ENCODE results near the gene SELENON. TPM values are rescaled to one million over a fixed set of nuclear protein-coding genes. Genes with fewer than 3 reads are reported as not detected.

SELENON gene, protein sequence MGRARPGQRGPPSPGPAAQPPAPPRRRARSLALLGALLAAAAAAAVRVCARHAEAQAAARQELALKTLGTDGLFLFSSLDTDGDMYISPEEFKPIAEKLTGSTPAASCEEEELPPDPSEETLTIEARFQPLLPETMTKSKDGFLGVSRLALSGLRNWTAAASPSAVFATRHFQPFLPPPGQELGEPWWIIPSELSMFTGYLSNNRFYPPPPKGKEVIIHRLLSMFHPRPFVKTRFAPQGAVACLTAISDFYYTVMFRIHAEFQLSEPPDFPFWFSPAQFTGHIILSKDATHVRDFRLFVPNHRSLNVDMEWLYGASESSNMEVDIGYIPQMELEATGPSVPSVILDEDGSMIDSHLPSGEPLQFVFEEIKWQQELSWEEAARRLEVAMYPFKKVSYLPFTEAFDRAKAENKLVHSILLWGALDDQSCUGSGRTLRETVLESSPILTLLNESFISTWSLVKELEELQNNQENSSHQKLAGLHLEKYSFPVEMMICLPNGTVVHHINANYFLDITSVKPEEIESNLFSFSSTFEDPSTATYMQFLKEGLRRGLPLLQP
- total RNA-seq: 97.3 and 123 TPM in 2 replicates
- polyA plus RNA-seq: 111 and 130 TPM in 2 replicates

DNA sequence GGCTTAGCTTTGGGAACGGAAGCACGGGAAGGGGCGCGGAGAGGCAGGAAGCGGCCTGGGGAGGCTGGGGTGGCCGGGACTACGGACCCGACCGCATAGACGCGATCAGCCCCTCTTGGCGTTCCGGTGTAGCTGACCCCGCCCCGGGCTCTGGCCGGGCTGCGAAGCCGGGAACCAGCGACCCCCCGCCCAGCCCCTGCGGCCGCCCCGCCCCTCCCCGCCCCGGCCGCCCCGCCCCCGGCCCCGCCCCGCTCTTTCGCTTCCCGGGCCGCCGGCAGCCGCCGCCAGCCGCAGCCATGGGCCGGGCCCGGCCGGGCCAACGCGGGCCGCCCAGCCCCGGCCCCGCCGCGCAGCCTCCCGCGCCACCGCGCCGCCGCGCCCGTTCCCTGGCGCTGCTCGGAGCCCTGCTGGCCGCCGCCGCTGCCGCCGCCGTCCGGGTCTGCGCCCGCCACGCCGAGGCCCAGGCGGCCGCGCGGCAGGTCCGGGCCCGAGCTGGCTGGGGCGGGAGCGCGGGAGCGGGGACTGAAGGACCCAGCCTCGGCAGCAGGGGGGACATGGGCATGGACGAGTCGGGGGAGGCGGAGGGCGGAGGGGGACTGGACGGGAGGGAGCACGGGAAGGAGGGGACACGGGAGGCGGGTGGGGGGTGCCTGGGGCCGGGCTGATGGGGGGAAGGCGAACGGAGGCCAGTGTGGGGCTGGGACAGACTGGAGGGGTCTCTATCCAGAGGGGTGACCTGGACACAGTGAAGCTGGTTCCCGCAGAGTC, at the start of gene SELENON:
SELENON (plus strand) TSS at position 259 of the 768 bp plus-strand sequence; CDS start at position 297, 38 bp downstream.
- H3K27me3 ChIP-seq: no peaks in the 10 kb centered on the region
- TF ChIP-seq, protein P1, sequence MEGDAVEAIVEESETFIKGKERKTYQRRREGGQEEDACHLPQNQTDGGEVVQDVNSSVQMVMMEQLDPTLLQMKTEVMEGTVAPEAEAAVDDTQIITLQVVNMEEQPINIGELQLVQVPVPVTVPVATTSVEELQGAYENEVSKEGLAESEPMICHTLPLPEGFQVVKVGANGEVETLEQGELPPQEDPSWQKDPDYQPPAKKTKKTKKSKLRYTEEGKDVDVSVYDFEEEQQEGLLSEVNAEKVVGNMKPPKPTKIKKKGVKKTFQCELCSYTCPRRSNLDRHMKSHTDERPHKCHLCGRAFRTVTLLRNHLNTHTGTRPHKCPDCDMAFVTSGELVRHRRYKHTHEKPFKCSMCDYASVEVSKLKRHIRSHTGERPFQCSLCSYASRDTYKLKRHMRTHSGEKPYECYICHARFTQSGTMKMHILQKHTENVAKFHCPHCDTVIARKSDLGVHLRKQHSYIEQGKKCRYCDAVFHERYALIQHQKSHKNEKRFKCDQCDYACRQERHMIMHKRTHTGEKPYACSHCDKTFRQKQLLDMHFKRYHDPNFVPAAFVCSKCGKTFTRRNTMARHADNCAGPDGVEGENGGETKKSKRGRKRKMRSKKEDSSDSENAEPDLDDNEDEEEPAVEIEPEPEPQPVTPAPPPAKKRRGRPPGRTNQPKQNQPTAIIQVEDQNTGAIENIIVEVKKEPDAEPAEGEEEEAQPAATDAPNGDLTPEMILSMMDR (IDR thresholded peaks at IDR 0.05; ENCODE audit: low read depth, low read length): no peak
- H3K4me1 ChIP-seq (ENCODE audit: low read depth): peaks cover 29% of the 10 kb centered on the region
- peak within 1 kb of the TSS; percentile 62 for H3K4me3 ChIP-seq
- H3K27ac ChIP-seq: peak within 1 kb of the TSS; percentile 75
- H3K36me3 ChIP-seq: no peaks in the 10 kb centered on the region
- DNase-seq (ENCODE audit: low read depth in 1 of 2, low spot score in 1 of 2): peak; percentile 78 to 83
- H3K9me3 ChIP-seq (ENCODE audit: low read depth): no peaks in the 10 kb centered on the region

DNA sequence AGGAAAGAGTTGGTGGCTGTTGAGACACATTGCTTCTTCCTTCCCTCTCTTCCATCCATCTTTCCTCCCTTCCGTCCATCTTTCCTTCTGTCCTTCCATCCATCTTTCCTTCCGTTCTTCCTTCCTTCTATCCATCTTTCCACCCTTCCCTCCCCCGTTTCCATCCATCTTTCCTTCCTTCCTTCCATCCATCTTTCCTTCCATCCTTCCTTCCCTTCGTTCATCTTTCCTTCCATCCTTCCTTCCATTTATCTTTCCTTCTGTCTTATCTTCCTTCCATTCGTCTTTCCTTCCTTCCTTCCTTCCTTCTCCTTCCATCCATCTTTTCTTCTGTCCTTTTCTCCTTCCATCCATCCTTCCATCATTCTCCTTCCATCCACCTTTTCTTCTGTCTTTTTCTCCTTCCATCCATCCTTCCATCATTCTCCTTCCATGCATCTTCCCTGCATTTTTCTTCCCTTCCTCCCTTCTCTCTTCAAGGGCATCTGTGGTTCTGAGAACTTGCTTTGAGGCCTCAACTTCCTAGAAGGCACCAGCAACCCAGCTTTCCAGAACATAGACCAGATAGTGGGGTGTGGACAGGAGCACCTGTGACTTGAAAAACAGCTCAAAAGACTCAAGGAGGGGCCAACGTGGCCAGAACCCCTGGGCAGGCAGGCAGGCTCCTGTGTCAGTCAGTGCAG, 48.9 kb upstream of the SELENON start:
- H3K27me3 ChIP-seq: no peaks in the 10 kb centered on the region
- H3K4me3 ChIP-seq: no peak overlapping the region
- no peak for DNase-seq (ENCODE audit: low read depth in 1 of 2, low spot score in 1 of 2)
- H3K27ac ChIP-seq: no peak overlapping the region
- no peaks in the 10 kb centered on the region for H3K4me1 ChIP-seq (ENCODE audit: low read depth)
- peaks cover 16% of the 10 kb centered on the region for H3K36me3 ChIP-seq
- no peaks in the 10 kb centered on the region for H3K9me3 ChIP-seq (ENCODE audit: low read depth)
- TF ChIP-seq, protein P1 (IDR thresholded peaks at IDR 0.05; ENCODE audit: low read depth, low read length): no peak

DNA sequence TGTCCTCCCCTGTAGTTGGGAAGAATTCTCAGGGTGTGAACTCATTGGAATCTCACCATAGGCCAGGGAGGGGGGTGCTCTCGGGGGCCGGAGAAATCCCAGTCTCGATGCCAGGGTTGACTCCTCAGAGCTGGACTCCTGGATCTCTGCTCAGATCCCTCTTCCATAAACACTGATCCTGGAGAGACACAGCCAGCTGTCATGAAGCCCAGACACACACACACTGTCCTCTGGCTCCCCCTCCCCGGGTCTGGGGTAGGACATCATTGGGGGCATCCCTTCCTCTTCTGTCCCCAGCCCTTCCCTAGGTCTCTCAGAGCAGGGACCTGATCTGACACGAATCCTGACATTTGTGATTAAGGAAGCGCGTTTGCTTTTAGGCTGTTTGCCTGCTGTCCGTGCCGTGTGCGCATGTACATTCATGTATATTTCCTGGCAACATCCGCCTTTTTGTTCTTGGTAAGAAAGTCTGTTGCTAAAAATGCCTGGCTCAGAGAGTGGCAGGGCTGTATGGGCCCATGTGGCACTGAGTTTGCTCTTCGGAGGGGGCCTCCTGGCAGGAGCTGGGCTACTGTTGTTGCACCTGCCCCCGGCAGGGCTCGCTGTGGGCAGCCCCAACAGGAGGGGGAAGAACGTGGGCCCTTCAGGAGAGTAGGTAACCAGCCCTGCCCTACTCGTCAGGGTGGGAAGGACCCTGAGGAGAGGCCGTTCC, 45.4 kb upstream of the SELENON start:
- Histone ChIP-seq H3K4me1 (ENCODE audit: low read depth) (peaks cover 4% of the 10 kb centered on the region), H3K9me3 (ENCODE audit: low read depth) (no peaks in the 10 kb centered on the region), H3K27me3 (no peaks in the 10 kb centered on the region), H3K4me3 (no peak overlapping the region), H3K27ac (no peak overlapping the region), H3K36me3 (peaks cover 16% of the 10 kb centered on the region)
- TF ChIP-seq, protein P1 (IDR thresholded peaks at IDR 0.05; ENCODE audit: low read depth, low read length): no peak
- DNase-seq (ENCODE audit: low read depth in 1 of 2, low spot score in 1 of 2): no peak

DNA sequence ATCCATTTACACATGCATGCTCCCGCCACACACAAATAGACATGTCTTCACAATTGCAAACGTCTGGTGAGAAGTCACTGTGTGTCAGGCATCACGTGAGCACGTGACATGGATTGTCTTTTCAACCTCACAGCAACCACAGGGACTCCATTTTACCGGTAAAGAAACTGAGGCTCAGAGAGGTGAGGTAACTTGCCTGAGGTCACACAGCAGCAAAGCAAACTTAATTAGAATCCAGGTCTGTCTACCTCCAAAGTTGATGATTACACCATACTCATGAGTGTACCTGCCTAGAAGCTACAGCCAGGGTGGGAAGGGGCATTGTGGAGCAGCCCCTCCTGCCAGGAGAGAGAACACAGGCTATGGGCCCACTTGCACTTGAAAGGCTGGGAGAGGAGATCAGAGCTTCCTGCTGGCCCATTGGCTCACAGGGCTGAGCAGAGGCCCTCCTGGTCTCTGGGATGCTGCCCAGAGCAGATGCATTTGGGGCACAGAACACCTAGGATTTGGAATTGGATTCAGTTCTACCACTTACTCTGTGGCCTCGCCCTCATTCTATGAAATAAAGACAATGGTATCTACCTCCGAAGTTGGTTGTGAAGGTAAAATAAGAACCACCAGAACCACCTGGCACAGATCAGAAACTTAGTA, 44.4 kb upstream of the SELENON start:
- peaks cover 14% of the 10 kb centered on the region for H3K4me1 ChIP-seq (ENCODE audit: low read depth)
- TF ChIP-seq, protein P1 (IDR thresholded peaks at IDR 0.05; ENCODE audit: low read depth, low read length): no peak
- no peak for DNase-seq (ENCODE audit: low read depth in 1 of 2, low spot score in 1 of 2)
- H3K27ac ChIP-seq: no peak overlapping the region
- no peak overlapping the region for H3K4me3 ChIP-seq
- no peaks in the 10 kb centered on the region for H3K9me3 ChIP-seq (ENCODE audit: low read depth)
- peaks cover 16% of the 10 kb centered on the region for H3K36me3 ChIP-seq
- H3K27me3 ChIP-seq: no peaks in the 10 kb centered on the region

Data from cardiac muscle cell (in vitro differentiated cells and primary cell).